Ovary (tissue), 3 donors: ENCODE data around the gene HYAL4.
"Not testable (repeated sequence)": the region's sequence is repeated elsewhere in the genome, so short reads cannot be mapped to it uniquely, and the experiment has no call there.

Experiments
- POLR2A ChIP-seq: fragments of 450-650 bp; IDR thresholded peaks from one replicate; pipeline ENCODE4 v1.6.1; 2017; ENCODE audit warnings: antibody characterized with exemption, mild to moderate bottlenecking, moderate library complexity
- TF ChIP-seq, protein P1 (sequence below), 3 donors: fragments of 450-650 bp in 2 of 3; fragments of 200-600 bp in 1 of 3; IDR thresholded peaks; one replicate each; pipeline versions ENCODE4 v1.5.1 to v1.8.0; 2016 to 2022; ENCODE audit warnings: antibody characterized with exemption in 3 of 3, mild to moderate bottlenecking in 1 of 3
- donor health status: DM: no; HTN: no; CAD: no.

GRCh38 chr7:123894753-123895152 lies 49.8 kb downstream of the HYAL4 start:
- TF ChIP-seq, protein P1, sequence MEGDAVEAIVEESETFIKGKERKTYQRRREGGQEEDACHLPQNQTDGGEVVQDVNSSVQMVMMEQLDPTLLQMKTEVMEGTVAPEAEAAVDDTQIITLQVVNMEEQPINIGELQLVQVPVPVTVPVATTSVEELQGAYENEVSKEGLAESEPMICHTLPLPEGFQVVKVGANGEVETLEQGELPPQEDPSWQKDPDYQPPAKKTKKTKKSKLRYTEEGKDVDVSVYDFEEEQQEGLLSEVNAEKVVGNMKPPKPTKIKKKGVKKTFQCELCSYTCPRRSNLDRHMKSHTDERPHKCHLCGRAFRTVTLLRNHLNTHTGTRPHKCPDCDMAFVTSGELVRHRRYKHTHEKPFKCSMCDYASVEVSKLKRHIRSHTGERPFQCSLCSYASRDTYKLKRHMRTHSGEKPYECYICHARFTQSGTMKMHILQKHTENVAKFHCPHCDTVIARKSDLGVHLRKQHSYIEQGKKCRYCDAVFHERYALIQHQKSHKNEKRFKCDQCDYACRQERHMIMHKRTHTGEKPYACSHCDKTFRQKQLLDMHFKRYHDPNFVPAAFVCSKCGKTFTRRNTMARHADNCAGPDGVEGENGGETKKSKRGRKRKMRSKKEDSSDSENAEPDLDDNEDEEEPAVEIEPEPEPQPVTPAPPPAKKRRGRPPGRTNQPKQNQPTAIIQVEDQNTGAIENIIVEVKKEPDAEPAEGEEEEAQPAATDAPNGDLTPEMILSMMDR (IDR thresholded peaks at IDR 0.05): not testable (repeated sequence)
- TF ChIP-seq POLR2A: not testable (repeated sequence)
